Kidney capillary endothelial cell (primary cell): ENCODE measurements around the gene FAM83E.
"Not testable (repeated sequence)": the region's sequence is repeated elsewhere in the genome, so short reads cannot be mapped to it uniquely, and the experiment has no call there.

Experiments
- DNase-seq: peaks from one replicate; pipeline ENCODE4 v3.0.0-alpha.2; 2018; ENCODE audit warnings: low spot score

FAM83E gene

DNA sequence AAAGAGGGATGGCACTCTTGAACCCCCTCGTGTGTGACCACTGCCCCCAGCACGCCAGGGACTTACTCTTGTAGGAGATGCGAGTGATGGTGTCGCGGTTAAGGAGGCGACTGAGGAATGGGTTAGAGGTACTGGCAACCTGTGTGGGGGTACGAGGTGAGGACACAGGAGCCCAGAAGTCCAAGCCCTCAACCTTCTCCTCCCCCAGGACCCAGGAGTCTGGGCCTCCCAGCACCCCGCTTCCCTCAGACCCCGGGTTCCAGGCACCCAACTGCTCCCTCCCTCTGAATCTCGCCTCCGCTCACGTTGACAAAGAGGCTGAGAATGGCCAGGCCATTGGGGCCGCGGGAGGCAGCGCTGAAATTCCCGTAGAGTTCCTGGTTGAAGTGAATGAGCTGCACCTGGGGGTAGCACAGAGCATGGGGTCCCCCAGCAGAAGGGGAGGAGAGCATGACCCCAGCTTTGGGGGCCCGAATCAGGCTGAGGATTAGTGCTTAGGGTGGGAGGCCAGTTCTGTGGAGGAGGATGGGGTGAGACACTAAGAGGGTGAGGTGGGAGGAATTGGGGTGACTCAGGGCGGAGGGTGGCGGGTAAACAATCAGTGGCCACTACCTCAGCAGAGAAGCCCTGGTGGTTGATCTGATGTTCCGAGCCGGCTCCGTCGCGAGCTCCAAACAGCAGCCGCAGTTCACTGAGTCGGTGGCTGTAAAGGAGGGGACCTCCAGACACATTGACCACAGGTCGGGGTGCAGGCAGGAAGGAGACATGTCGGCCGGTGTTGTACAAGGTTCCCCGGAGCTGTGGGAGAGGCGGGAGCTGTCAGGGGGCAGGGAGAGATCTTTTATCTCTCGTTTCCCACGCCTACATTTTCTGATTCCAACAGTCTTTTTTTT lies 24.9 kb upstream of the FAM83E start:
- no peak for DNase-seq

DNA sequence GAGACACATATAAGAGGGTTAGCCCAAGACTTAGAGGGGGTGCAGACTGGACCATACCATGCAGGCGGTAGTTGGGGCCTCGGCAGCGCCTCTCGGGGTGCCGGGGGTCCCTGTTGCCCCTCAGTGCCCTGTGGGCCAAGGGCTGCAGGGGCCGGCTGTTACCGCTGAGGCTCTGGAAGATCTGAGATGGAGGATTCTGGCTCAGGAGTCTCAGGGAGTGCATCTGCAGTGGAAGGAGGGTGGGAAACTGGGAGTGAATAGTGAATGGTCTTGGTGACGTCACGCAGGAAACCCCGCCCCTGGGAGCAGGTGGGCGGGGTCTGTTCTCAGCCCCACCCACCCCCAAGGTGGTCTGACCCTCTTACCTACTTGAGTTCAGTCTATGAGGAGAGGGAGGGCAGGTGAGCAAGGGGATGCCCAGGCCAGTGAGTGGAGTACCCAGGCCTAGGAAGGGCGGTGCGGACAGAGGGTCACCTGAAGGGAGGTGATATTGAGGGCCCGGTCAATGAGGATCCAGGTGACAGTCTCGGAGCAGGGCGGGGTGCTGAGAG lies 24.0 kb upstream of the FAM83E start:
- no peak for DNase-seq

DNA sequence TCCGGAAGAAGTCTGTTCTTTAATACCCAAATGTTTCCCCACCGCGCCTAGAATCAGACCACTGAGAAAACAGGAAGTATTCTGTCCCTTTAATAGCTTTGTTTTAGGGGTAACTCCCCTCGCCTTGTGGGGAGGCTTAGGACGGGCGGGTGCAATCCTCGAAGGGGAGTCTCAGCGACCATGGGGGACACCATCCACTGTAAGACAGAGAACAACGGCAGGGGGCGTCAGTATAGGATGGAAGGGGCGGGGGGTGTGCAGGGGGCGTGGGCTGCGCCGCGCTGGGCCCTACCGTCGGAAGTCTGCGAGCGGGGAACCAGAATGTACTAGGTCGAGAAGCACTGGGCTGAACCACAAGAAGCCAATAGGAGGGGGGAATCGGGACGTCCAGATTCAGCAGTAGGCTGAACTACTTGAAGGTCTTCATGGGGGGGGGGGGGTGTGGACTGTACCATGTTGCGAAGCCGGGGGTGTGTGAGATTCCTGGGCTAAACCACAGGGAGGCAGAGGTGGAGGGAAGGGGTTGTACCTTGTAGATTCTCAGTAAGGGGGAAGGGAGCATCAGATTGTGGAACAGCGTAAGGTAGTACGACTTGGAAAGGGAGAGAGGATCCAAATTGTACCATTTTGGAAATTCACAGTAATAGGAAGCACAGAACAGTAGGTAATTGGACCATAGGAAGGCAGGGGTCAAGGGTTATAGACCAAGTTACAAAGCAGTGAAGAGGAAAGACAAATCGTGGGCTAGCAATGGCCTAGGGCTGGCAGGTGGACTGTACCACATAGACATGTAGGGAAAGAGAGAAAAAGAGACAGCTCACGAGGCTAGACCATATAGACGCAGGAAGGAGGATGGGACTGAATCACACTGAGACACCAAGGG lies 23.3 kb upstream of the FAM83E start:
- peak; percentile 39 for DNase-seq

DNA sequence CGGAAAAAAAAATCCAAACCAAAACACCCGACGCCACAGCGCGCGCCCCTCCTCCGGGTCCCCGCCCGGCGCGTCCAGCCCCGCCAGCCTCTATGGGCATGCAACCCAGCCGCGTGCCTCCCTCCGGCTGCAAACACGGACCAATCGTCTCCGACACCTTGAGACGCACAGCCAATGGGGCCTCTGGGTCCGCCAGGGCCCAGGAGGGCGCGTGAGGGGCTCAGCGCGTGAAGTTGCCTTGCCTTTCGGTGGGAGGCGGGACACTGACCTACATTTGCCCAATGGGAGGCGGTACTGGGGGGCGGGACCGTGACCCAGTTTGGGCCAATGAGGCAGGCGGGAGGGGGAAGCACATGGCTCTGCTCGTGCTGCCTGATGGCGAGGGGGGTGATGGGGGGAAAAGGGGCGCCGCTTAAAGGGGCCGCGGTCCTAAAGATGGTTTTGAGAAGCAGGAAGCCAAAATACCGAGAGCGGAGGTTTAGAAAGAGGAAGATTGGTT lies 22.6 kb upstream of the FAM83E start:
- peak; percentile 56 for DNase-seq

DNA sequence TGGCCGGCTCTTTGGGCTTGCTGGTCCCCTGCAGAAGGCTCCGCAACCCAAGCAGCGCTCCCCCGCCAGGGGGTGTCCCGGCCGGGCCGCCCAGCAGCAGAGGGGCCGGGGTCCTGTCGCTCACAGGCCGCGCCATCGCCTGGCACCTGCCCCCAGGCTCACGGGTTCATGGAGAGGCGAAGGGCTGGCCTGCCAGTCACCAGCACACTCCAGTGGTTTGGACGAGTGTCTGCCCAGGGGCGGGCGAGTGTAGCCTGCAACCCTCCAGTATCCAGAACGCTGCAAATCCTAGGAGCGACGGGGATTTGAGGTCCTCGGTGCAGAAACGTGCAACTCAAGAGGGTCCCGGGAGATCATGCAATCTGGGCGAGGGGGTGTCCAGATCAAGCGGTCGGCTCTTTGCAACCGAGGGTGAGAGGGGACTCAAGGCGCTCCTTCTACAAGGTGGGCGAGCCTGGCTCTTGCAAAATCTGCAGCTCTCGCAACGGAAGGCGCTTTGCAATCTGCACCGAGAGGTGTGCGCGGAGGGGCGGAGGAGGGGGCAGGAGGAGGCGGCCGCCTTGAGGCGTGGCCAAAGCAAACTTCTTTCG lies 22.1 kb upstream of the FAM83E start, which contains the start of gene DBP:
Gene DBP (minus strand): TSS at position 521 of the 590 bp plus-strand sequence. CDS start 385 bp downstream, at position 136.
- no peak for DNase-seq

DNA sequence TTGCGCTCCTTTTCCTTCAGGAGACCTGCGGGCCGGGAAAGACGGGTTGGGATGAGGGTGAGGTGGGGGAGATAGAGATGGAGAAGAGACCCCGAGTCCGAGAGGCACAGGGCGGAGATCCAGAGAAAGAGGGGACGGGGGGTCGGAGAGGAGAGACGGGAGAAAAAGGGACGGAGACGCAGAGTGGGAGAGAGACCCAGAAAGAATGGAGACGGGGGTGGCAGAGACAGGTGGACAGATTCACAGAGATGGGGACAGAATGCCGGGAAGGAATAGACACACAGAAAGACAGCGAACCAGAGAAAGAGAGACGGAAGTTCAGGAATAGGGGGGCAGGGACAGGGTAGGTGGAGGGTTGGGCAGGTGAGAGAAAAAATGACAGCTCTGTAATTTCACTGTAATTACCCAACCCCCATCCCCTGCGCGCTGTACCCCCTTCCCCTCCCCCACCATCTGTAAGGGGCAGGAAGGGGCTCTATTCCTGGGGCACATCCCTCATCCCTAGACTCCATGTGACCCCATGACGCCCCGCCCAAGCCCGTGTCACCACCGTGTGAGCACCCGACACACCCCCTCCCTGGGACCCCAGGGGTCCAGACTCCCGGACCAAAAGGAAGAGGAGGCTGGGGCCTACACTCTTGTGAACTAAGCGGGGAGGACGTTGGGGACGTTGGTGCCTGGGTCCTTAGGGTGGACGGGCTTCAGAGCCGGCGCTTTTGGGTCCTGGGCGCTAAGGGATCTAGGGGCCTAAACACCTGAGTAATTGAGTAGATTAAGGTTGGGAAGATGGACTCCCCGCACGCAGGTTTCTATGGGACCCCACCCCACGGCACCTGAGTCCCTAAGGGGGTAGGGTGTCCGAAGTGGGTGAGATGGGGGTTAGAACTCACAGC lies 21.3 kb upstream of the FAM83E start:
- no peak for DNase-seq

DNA sequence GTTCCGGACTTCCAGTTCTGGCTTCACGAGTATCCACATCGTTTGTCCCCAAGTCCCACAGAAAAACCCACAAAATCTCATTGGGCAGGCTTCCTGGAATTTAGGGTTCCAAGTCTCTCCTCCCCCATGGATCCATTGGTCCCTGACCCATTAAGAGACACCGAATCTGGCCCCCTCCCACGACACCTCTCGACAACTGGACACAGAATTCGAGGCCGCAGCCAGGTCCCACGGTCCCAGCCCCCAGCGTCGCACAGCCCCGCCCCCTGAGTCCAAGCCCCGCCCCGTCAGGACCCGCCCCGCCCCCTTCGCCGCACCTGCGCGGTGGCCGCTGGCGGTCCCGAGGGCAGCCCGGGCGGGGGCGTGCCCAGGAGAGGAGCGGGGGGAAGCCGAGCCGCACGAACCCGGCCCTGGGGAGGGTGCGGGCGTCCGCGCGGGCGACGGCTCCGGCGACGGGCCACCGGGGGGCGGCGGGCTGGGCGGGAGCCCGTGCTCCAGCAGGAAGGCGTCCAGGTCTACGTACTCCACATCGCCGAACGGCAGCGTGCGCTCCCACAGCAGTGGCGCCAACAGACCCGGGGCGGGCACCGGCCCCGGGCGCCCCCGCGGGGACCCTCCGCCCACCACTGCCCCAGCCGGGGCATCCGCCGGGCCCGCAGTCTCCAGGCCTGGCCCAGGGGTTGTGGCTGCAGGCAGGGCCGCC lies 20.5 kb upstream of the FAM83E start:
- DNase-seq, result no peak

DNA sequence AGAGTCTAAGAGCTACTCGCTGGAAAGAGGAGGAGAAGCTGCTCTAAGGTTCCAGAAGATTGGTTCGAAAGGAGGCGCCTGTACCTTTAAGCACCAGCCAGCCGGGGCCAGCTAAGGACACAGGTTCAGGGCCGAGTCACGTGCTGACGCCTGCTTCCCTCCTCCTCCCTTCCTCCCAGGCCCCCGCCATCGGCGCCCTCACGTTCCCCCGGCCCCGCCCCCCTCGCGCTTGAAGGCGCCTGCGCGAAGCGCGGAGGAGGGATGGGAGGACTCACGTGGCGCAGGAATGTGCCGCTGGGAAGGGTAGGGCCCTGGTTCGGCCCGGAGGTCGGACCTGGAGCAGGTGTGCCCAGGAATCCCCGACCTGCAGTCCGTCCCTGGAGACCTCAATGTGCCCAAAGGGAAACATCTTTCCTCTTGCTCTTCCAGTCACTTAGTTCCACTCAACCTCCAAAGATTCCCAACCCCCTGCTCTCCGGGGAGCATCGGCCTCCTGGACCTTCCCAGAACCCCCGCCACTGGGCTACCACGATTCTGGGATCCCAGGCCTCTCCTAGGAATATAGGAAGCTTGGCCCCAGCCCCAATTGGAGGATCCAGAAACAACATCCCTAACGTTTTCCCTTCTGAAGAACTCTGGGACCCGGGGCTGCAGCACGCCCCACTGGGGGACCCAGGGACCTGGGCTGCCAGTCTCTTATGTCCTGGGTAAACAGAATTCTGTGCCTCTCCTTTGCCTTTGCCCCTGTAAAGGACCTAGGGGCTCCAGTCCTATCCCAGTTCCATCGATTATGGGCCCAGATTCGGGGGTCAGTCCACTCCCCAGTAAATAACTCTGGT lies 19.8 kb upstream of the FAM83E start:
- DNase-seq, result peak; percentile 49

DNA sequence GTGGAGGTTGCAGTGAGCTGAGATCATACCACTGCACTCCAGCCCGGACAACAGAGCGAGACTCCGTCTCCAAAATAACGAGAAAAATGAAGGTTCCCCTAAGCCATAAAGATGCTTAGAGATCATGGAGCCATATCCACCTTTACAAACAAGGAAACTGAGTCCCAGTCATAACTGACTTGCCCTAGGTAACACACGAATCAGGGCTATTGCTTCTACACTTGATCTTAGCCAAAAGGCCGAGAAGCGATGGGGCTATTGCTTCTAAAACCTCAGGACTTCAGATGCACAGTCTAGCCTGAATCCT lies 19.1 kb upstream of the FAM83E start:
- DNase-seq, result no peak

DNA sequence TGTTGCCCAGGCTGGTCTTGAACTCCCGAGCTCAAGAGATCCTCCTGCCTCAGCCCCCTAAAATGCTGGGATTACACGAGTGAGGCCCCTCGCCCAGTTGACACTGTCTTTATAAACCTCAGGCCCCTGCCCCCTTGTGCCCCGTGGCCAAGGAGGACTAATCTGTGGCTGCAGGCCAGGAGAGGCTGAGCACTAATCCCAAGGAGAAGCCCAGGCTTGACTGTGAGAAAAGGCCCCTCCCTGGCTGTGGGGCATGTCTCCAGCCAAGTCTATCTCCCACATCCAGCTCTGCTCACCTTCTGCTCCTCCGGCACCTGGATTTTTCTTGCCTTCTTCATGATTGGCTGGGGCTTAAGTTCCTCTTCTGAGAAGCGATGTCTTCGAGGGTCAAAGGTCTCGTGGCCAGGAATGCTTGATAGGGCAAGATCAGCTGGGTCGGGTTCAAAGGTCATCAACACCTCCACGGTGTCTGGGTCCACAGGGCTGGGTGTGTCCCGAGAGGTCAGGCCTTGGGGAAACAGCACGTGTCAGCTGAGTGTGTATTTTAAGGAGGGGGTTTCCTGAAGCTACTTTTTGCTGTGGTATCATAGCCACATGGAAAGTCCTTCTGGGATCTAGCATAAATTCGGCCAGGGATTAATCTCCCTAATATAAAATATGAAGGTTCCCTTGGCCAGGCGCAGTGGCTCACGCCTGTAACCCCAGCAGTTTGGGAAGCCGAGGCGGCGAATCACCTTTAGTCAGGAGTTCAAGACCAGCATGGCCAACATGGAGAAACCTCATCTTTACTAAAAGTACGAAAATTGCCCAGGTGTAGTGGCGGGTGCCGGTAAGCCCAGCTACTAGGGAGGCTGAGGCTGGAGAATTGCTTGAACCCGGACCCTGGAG lies 18.5 kb upstream of the FAM83E start:
- DNase-seq, result no peak

DNA sequence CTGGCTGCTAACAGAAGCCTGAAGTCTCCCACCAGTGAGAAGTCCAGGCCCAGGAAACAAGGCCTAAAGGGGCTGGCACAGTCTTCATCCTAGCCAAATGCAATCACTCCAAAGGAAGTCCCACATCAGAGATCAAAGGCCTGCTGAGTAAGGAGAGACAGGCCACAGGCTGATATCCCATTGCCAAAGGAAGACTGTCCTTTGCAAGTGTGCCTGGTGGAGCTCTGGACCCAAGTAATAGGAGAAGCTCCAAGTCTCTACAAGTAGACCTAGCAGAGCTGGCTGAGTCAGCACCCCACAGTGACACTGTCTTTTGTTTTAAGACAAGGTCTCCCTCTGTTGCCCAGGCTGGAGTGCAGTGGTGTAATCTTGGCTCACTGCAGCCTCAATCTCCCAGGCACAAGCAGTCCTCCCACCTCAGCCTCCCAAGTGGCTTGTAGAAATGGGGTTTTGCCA lies 17.8 kb upstream of the FAM83E start:
- DNase-seq, result no peak

DNA sequence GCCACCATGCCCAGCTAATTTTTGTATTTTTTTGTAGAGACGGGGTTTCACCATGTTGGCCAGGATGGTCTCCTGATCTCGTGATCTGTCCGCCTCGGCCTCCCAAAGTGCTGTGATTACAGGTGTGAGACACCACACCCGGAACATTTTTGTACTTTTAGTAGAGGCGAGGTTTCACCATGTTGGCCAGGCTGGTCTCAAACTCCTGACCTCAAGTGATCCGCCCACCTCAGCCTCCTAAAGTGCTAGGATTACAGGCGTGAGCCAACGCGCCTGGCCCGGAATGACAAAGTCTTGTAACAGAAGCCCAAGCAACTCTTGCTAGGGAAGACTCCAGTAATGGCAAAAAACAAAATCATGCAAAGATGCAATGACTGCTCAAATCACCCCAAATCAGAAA lies 17.4 kb upstream of the FAM83E start:
- not testable (repeated sequence) for DNase-seq

DNA sequence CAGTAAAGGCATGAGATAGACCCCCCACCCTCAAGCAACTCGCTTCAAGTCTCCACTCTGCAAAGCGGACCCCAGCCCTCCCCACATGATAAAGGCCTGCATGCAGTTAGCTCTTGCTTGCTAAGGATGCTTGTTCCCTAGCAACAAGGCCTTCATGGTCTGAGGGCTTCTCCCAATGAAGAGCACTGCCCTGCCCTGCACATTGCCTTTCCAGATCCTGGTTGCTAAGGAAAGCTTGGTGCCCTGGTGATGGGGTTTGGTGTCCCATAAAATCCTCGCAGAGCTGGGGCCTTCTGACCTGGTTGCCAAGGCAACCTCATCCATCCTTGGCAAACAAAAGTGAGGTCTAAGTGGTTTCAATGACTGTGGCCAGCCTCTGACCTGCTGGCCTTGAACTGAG lies 16.3 kb upstream of the FAM83E start:
- no peak for DNase-seq

DNA sequence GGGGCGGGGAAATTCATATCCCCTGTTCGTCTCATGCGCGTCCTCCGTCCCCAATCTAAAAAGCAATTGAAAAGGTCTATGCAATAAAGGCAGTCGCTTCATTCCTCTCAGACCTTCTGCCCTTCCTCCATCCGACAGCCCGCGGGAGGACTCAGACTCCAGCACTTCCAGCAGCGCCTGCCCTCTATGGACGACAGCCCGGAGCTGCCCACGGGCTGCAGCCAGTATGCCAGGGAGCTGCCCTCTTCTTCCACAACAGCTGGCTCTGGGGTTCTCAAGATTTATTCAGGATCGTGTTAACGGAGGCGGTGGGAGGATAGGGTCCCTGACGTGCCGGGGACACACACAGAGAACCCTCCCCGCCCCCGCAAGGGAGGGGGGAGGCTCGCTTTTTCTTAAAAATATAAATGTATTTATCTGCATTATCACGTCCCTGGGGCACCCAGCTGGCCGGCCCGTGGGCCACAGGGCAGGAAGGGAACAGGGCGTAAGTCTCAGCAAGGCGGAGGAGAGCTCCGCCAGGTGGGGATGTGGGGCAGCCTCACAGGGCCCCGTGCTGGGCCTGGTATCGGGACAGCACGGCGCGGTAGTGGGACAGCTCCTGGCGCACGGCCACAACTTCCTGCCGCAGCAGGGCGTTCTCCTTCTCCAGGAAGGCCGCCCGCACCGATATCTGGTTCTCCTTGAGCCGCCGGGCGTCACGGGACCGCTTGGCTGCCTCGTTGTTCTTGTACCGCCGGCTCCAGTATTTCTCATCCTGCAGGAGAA lies 15.6 kb upstream of the FAM83E start:
- peak; percentile 45 for DNase-seq

DNA sequence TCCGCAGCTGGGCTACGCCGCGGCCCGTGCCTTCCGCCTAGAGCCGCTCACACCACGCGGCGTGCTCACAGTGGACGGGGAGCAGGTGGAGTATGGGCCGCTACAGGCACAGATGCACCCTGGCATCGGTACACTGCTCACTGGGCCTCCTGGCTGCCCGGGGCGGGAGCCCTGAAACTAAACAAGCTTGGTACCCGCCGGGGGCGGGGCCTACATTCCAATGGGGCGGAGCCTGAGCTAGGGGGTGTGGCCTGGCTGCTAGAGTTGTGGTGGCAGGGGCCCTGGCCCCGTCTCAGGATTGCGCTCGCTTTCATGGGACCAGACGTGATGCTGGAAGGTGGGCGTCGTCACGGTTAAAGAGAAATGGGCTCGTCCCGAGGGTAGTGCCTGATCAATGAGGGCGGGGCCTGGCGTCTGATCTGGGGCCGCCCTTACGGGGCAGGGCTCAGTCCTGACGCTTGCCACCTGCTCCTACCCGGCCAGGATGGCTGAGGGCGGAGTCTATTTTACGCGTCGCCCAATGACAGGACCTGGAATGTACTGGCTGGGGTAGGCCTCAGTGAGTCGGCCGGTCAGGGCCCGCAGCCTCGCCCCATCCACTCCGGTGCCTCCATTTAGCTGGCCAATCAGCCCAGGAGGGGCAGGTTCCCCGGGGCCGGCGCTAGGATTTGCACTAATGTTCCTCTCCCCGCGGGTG lies 14.9 kb upstream of the FAM83E start:
- no peak for DNase-seq

DNA sequence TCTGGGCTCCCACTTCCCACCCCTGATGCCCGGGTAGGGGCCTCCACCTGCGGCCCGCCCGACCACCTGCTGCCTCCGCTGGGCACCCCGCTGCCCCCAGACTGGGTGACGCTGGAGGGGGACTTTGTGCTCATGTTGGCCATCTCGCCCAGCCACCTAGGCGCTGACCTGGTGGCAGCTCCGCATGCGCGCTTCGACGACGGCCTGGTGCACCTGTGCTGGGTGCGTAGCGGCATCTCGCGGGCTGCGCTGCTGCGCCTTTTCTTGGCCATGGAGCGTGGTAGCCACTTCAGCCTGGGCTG lies 14.4 kb upstream of the FAM83E start:
- no peak for DNase-seq
